Parathyroid adenoma (tissue), 2 donors: ENCODE measurements around the gene ARSG.

Experiments
- H2AFZ ChIP-seq: fragments of 300-600 bp; sonication (generic); one replicate; pipeline ENCODE4 v1.7.0; 2017; ENCODE audit warnings: antibody characterized with exemption, mild to moderate bottlenecking
- H3K27ac ChIP-seq: fragments of 300-600 bp; sonication (generic); one replicate; pipeline ENCODE4 v1.7.0; 2017
- H3K27me3 ChIP-seq: fragments of 300-600 bp; sonication (generic); one replicate; pipeline ENCODE4 v1.7.0; 2017; ENCODE audit warnings: low read length; ENCODE audit not compliant: control insufficient read depth, insufficient read depth
- H3K36me3 ChIP-seq: fragments of 300-600 bp; sonication (generic); one replicate; pipeline ENCODE4 v1.7.0; 2017; ENCODE audit warnings: low read length; ENCODE audit not compliant: control insufficient read depth, insufficient read depth
- H3K4me1 ChIP-seq: fragments of 300-600 bp; sonication (generic); one replicate; pipeline ENCODE4 v1.7.0; 2017; ENCODE audit warnings: control low read depth
- H3K4me2 ChIP-seq: fragments of 300-600 bp; sonication (generic); one replicate; pipeline ENCODE4 v1.7.0; 2017; ENCODE audit warnings: low read length
- H3K4me3 ChIP-seq: fragments of 300-600 bp; sonication (generic); one replicate; pipeline ENCODE4 v1.7.0; 2017; ENCODE audit warnings: low read depth, low read length
- H3K79me2 ChIP-seq: fragments of 300-600 bp; sonication (generic); one replicate; pipeline ENCODE4 v1.7.0; 2017; ENCODE audit warnings: control low read depth
- H3K9ac ChIP-seq: fragments of 300-600 bp; sonication (generic); one replicate; pipeline ENCODE4 v1.7.0; 2017; ENCODE audit warnings: mild to moderate bottlenecking
- H3K9me3 ChIP-seq: fragments of 300-600 bp; sonication (generic); one replicate; pipeline ENCODE4 v1.7.0; 2017; ENCODE audit warnings: low read length; ENCODE audit not compliant: control insufficient read depth
- TF ChIP-seq, protein P1 (sequence below): fragments of 300-600 bp; sonication (generic); IDR thresholded peaks from one replicate; pipeline ENCODE4 v1.7.0; 2017; ENCODE audit warnings: antibody characterized with exemption, mild to moderate bottlenecking
- donor health status: primary hyperparathyroidism.

ARSG gene

DNA sequence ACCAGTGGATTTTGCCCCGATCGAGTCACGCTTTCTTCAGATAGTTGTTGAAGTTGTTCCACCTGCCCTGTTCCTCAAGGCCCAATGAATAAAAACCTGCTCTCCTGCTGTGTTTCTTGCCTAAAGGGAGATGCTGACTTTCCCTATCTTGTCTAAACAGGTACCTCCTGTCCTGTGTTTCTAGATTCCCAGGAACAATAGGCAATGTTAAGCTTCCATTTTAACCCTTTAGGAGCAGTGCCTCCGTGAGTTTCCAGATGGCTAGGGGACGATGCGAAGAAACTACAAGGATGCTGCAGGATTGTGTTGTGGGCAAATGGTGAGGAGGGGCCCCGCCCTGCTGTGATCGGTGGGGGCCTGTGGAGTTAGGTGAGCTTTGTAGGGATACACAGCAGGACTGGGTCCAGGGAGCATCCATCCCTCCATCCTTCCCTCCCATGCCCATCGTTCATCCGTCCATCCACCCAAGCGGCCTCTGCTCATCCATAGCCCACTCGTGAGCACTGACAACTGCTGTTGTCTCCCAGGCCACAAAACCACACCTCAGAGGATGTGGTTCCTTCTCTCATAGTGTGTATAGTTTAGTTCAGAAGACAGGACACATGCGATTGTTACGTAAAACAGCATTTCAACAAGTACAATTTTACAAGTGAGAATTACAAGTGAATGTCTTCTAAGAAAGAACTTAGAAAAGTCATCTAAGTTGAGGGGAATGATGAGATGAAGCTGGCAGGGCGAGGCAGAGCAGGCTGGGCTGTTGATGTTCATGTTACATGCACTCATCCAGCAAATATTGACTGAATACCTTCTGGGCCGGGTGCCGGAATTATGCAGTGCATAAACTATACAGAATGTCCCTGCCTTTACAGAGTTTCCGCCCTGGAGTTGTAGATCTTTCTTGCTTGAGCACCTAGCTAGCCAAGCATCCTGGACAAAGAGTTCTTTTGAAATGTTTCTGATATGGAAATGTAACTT lies 5.2 kb downstream of the ARSG start:
- H3K9ac ChIP-seq = no peak overlapping the region
- H3K9me3 ChIP-seq = no peaks in the 10 kb centered on the region
- H3K36me3 ChIP-seq = no peaks in the 10 kb centered on the region
- H3K4me3 ChIP-seq = no peak overlapping the region
- TF ChIP-seq, protein P1, sequence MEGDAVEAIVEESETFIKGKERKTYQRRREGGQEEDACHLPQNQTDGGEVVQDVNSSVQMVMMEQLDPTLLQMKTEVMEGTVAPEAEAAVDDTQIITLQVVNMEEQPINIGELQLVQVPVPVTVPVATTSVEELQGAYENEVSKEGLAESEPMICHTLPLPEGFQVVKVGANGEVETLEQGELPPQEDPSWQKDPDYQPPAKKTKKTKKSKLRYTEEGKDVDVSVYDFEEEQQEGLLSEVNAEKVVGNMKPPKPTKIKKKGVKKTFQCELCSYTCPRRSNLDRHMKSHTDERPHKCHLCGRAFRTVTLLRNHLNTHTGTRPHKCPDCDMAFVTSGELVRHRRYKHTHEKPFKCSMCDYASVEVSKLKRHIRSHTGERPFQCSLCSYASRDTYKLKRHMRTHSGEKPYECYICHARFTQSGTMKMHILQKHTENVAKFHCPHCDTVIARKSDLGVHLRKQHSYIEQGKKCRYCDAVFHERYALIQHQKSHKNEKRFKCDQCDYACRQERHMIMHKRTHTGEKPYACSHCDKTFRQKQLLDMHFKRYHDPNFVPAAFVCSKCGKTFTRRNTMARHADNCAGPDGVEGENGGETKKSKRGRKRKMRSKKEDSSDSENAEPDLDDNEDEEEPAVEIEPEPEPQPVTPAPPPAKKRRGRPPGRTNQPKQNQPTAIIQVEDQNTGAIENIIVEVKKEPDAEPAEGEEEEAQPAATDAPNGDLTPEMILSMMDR = no peak
- peak overlapping the region; percentile 26 for H2AFZ ChIP-seq
- no peak overlapping the region for H3K4me2 ChIP-seq
- no peaks in the 10 kb centered on the region for H3K79me2 ChIP-seq
- H3K27ac ChIP-seq = no peak overlapping the region
- peaks cover 2% of the 10 kb centered on the region for H3K4me1 ChIP-seq
- H3K27me3 ChIP-seq = no peaks in the 10 kb centered on the region

DNA sequence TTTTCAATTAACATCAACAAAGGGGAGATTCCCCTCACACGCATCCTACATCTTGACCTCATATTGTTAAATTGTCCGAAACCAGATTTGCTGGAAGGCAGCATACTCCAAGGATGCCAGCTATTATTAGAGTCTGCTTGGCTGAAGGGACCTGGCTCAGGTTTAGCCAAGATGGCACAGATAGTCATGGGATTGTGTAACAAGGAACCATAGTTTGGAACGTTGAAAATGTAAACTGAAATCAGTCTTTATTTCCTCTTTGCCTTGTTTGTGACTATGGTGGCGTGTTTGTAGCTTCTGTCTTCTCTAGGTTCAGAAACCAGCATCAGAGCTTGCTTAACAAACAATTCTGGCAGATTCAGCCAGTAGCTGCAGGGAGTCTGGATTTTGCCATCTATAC lies 5.9 kb downstream of the ARSG start:
- Histone ChIP-seq H3K9ac (no peak overlapping the region), H3K4me2 (no peak overlapping the region), H3K9me3 (no peaks in the 10 kb centered on the region), H3K4me3 (no peak overlapping the region), H2AFZ (peak overlapping the region; percentile 26), H3K27me3 (no peaks in the 10 kb centered on the region), H3K79me2 (no peaks in the 10 kb centered on the region), H3K4me1 (peaks cover 2% of the 10 kb centered on the region), H3K36me3 (no peaks in the 10 kb centered on the region), H3K27ac (no peak overlapping the region)
- TF ChIP-seq, protein P1 = no peak

DNA sequence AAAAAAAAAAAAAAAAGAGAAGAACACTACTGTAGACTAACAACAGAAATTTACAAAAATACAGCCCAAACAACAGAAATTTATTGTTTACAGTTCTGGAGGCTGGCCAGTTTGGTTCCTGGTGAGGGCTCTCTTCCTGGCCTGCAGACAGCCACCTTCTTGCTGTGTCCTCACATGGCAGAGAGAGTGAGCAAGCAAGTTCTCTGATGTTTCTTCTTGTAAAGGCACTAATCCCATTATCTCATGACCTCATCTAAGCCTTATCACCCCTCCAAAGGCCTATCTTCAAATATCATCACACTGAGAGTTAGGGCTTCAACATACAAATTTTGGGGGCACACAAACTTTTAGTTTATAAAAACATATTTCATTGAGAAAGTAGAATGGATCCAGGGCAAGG lies 7.3 kb downstream of the ARSG start:
- no peak overlapping the region for H3K4me2 ChIP-seq
- no peak overlapping the region for H3K9ac ChIP-seq
- no peaks in the 10 kb centered on the region for H3K79me2 ChIP-seq
- H3K27ac ChIP-seq = no peak overlapping the region
- H3K36me3 ChIP-seq = no peaks in the 10 kb centered on the region
- no peak overlapping the region for H2AFZ ChIP-seq
- H3K27me3 ChIP-seq = no peaks in the 10 kb centered on the region
- TF ChIP-seq, protein P1 = no peak
- no peak overlapping the region for H3K4me3 ChIP-seq
- H3K4me1 ChIP-seq = no peaks in the 10 kb centered on the region
- H3K9me3 ChIP-seq = no peaks in the 10 kb centered on the region

DNA sequence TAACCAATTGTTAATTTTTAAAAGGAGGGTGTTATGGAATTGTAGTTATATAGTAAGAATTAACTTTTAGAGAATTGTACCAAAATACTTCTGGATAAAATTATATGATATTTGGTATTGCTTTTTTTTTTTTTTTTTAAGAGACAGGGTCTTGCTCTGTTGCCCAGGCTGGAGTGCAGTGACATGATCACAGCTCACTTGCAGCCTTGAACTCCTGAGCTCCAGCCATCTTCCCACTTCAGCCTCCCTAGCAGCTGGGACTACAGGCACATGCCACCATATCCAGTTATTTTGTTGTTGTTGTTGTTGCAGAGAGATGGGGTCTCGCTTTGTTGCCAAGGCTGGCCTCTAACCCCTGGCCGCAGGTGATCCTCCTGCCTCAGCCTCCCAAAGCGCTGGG lies 8.5 kb downstream of the ARSG start:
- Histone ChIP-seq H3K36me3 (no peaks in the 10 kb centered on the region), H3K27ac (no peak overlapping the region), H3K4me3 (no peak overlapping the region), H3K4me2 (no peak overlapping the region), H3K9me3 (no peaks in the 10 kb centered on the region), H3K27me3 (no peaks in the 10 kb centered on the region), H3K4me1 (no peaks in the 10 kb centered on the region), H3K79me2 (no peaks in the 10 kb centered on the region), H2AFZ (no peak overlapping the region), H3K9ac (no peak overlapping the region)
- TF ChIP-seq, protein P1 = no peak
